HG03432 (cell line): ENCODE results near the gene INO80E.
"Not testable (repeated sequence)": the region's sequence is repeated elsewhere in the genome, so short reads cannot be mapped to it uniquely, and the experiment has no call there.

ENCODE experiments used
- ATAC-seq: cut with Tn5 transposase; IDR thresholded peaks from one replicate; pipeline ENCODE4 v1.9.1; 2021; ENCODE audit warnings: mild to moderate bottlenecking, moderate library complexity; ENCODE audit not compliant: unreplicated experiment

Gene INO80E

DNA sequence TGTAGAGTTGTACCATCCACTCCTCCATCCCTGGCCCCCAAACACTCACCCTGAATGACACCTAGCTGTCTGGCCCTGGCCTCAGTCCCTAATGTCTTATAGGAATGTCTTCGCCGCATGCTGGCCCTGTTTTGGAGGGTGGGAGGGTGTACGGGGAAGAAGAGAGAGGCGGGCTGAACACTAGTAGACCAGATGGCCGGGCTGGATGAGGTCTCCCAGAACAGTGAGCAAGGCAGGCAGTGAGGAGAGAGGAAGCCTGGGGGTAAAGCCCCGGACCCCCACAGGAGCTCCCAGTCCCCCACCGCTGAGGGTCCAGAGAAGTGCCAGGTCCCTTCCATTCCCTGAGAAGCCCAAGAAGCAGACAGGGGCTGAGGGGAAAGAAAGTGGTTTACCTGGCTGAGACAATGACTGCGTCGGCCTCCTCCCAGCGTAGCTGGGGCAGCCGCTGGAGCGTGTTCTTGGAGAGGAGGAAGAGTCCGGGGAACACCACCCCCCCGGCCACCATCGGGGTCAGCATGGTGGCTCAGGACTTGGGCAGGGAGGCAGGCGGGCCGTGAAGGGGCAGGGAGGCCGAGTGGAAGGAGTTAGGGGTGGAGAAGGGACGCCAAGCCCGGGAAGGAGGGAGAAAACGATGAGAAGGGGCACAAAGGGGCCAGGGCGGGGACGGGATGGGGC, 34.1 kb downstream of the INO80E start:
- ATAC-seq = no peak

GRCh38 chr16:30030841-30031413, 34.9 kb downstream of the INO80E start, which contains the start of gene TLCD3B:
Gene TLCD3B, minus strand, starts transcription at chr16:30031271. Its CDS starts 744 bp downstream, at chr16:30030527.
- ATAC-seq = no peak

- ATAC-seq = no peak
These were observed 35.5 kb downstream of the INO80E start for GRCh38 chr16:30031477-30031918.

- no peak for ATAC-seq
These were observed 36.2 kb downstream of the INO80E start for GRCh38 chr16:30032083-30032819.

DNA sequence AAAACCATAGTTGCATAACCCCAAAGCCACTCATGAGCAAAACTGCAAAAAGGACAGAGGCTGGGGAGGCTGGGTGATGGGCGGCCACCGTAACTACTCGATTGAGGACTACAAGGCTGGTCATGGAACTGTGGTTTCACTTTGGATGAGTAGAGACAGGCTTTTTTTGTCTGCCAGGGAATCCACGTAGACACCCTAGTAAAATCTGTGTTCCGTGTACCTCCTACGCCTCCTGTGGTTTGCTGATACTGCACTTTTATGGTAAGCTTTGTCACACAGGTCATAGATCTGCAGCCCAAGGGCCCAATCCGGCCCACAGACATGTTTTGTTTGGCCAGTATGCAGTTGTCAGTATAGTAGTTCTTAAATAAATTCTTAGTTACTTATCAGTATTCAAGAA, 37.2 kb downstream of the INO80E start:
- ATAC-seq = no peak

DNA sequence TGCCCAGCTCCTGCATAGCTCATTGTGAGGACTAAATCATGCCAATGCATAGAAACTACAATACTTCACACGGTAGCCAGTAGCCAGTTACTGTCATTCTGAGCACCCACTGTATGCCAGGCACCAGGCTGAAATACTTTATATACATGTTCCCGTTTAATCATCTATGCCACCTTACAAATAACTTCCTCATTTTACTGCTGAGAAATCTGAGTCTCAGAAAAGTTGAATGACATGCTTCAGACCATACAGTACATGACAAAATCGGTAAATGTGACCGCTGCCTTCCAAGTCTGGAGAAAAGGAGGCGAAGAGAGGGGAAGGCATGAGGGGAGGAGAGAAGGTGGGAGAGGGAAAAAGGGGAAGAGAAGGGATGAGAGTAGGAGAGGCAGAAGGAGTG, 44.2 kb downstream of the INO80E start:
- ATAC-seq = no peak

DNA sequence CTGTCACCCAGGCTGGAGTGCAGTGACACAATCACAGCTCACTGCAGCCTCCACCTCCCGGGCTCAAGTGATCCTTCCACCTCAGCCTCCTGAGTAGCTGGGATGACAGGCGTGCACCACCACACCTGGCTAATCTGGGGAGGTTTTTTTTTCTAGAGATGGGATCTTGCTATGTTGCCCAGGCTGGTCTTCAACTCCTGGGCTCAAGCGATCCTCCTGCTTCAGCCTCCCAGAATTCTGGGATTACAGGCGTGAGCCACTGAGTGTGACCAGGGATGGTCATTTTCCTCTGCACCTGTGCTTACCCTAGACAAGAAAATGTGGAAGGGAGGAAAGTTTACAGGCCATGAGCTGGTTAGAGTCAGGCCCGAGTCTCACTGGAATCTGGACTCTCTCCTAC, 44.6 kb downstream of the INO80E start:
- not testable (repeated sequence) for ATAC-seq

- no peak for ATAC-seq
These were observed 45.8 kb downstream of the INO80E start for GRCh38 chr16:30041841-30042240.

GRCh38 chr16:30046178-30046577, 50.1 kb downstream of the INO80E start:
- ATAC-seq = no peak

- ATAC-seq = no peak
These were observed 50.5 kb downstream of the INO80E start for GRCh38 chr16:30046588-30046987.

GRCh38 chr16:30049871-30050270, 53.8 kb downstream of the INO80E start:
- ATAC-seq = no peak

- no peak for ATAC-seq
These were observed 55.5 kb downstream of the INO80E start for GRCh38 chr16:30051518-30051917.

GRCh38 chr16:30052671-30053372, 56.8 kb downstream of the INO80E start:
- ATAC-seq = peak; percentile 83

GRCh38 chr16:30053376-30054015, 57.5 kb downstream of the INO80E start:
- ATAC-seq = peak; percentile 16

DNA sequence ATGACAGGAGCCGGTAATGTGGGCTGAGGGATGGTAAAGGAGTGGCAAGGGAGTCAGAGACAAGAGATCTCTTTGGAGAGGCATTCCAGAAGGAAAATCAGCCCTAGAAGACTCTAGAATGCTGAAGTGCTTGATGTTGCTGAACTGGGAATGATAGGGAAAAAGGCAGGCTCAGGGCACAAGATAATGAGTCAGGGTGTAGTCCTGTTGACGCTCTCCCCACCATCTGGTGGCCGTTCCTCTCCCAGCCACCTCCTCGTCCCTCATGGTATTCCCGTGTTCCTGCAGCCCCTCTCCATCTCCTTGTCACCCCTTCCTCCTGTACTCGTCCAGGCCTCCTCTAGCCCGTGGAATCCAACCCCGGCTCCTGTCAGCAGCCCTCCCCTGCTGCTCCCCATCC, 58.4 kb downstream of the INO80E start:
- no peak for ATAC-seq

GRCh38 chr16:30054959-30055553, 59.0 kb downstream of the INO80E start:
- no peak for ATAC-seq
